Type B pancreatic cell (in vitro differentiated cells): ENCODE results near the gene SPECC1L. TPM values are rescaled to one million over a fixed set of nuclear protein-coding genes. Genes with fewer than 3 reads are reported as not detected.

Source experiments
- DNase-seq: peaks from one replicate; pipeline ENCODE4 v3.0.0; 2021; ENCODE audit warnings: mixed read lengths; ENCODE audit not compliant: unreplicated experiment; ENCODE audit errors: extremely low spot score
- H3K27ac Mint-ChIP-seq: 2 replicates; pipeline ENCODE4 v1.8.0; 2021; ENCODE audit warnings: mild to moderate bottlenecking, mixed read lengths
- H3K27me3 Mint-ChIP-seq: 2 replicates; pipeline ENCODE4 v1.8.0; 2021; ENCODE audit warnings: mixed read lengths
- H3K36me3 Mint-ChIP-seq: 2 replicates; pipeline ENCODE4 v1.8.0; 2021; ENCODE audit warnings: mixed read lengths
- H3K4me1 Mint-ChIP-seq: one replicate; pipeline ENCODE4 v1.8.0; 2021; ENCODE audit warnings: mixed read lengths; ENCODE audit not compliant: unreplicated experiment
- H3K4me3 Mint-ChIP-seq: 2 replicates; pipeline ENCODE4 v1.8.0; 2021; ENCODE audit warnings: mild to moderate bottlenecking, mixed read lengths
- H3K9me3 Mint-ChIP-seq: 2 replicates; pipeline ENCODE4 v1.8.0; 2021; ENCODE audit warnings: mixed read lengths
- total RNA-seq: library from RNA; stranded (reverse); gene quantifications from 2 replicates; pipeline ENCODE4 v1.2.1, GENCODE V29; 2021; ENCODE audit warnings: low replicate concordance
- TF ChIP-seq, protein P1 (sequence below): fragments of 200-600 bp; sonication (generic); conservative IDR thresholded peaks from 2 replicates; pipeline ENCODE4 v1.5.0; 2021; ENCODE audit warnings: antibody characterized with exemption, mild to moderate bottlenecking

Gene SPECC1L
- total RNA-seq, 1 donor from 2014 or later = 89.0 TPM

DNA sequence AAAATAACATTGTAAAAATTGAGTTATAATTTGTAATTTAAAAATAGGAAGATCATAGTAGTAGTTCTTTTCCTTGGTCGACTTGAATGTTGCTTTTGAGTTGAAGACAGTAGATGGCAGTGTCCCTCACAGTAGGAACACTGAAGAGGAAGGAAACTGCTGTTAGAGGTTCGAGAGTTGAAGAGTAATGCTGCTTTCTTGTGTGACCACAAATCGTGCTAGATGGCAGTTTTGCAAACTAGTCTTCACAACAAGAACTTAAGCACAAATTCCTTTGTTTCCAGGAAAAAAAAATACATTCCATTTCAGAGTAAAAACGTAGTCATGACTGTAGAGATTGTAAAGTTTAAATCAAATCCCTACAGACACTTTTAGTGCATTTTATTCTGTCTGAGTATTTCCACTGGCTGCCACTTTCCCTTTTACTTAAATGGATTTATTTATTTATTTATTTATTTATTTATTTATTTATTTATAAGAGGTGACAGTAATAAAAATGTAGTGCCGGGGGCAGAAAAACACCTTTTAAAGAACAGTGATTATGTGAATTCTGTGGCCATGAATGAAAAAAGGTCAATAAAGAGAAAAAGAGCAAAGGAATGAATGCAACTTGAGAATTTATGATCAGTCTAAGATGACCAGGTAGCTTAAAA is 54.6 kb downstream of the SPECC1L start:
- Mint-ChIP-seq H3K4me3 (no peak overlapping the region), H3K4me1 (peaks cover 12% of the 10 kb centered on the region), H3K9me3 (no peaks in the 10 kb centered on the region), H3K36me3 (peaks cover 3% of the 10 kb centered on the region), H3K27ac (no peak overlapping the region), H3K27me3 (no peaks in the 10 kb centered on the region)
- TF ChIP-seq, protein P1, sequence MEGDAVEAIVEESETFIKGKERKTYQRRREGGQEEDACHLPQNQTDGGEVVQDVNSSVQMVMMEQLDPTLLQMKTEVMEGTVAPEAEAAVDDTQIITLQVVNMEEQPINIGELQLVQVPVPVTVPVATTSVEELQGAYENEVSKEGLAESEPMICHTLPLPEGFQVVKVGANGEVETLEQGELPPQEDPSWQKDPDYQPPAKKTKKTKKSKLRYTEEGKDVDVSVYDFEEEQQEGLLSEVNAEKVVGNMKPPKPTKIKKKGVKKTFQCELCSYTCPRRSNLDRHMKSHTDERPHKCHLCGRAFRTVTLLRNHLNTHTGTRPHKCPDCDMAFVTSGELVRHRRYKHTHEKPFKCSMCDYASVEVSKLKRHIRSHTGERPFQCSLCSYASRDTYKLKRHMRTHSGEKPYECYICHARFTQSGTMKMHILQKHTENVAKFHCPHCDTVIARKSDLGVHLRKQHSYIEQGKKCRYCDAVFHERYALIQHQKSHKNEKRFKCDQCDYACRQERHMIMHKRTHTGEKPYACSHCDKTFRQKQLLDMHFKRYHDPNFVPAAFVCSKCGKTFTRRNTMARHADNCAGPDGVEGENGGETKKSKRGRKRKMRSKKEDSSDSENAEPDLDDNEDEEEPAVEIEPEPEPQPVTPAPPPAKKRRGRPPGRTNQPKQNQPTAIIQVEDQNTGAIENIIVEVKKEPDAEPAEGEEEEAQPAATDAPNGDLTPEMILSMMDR = peak; percentile 72
- DNase-seq = no peak

DNA sequence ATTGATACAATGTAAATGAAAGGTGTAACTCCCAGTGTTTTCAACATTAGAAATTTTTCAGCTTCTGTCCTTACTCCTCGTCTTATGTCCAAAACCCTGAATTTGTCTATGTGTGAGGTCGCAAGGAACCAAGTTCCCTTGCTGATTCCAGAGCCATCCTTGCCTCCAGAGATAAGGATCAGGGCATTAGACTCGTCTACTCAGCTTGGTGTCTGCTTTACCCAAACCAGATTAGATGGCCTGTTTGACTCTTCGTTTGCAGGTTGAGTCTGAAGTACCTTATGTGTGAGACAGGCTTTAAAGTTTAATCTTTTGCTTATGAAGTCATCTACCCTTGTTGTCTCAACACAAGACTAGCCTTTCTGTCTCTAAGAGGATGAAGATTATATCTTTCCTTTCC is 55.6 kb downstream of the SPECC1L start:
- Mint-ChIP-seq H3K27me3 (no peaks in the 10 kb centered on the region), H3K4me3 (no peak overlapping the region), H3K4me1 (peaks cover 12% of the 10 kb centered on the region), H3K27ac (no peak overlapping the region), H3K36me3 (peaks cover 7% of the 10 kb centered on the region), H3K9me3 (no peaks in the 10 kb centered on the region)
- TF ChIP-seq, protein P1 = no peak
- DNase-seq = no peak

DNA sequence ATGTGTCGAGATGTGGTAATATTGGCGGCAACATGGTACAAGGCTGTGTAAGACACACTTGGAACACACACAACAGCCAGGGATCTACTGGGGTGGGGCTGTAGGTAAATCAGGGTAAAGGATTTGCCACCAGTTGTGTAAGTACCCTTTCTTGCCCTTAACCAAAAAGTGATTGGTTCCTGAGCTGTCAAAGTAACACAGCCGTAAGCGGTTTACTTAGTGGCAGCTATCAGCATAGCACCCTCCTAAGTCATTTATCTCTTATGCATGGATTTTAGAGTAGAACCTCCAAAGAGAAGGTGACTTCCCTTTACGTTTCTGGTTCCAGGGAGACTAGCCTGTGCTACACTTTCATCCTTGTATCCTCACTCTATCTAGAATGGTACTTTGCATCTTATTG is 57.2 kb downstream of the SPECC1L start:
- TF ChIP-seq, protein P1 = peak; percentile 31
- H3K4me1 Mint-ChIP-seq = peaks cover 4% of the 10 kb centered on the region
- H3K9me3 Mint-ChIP-seq = no peaks in the 10 kb centered on the region
- H3K36me3 Mint-ChIP-seq = peaks cover 7% of the 10 kb centered on the region
- no peak overlapping the region for H3K27ac Mint-ChIP-seq
- H3K4me3 Mint-ChIP-seq = no peak overlapping the region
- no peaks in the 10 kb centered on the region for H3K27me3 Mint-ChIP-seq
- DNase-seq = no peak

DNA sequence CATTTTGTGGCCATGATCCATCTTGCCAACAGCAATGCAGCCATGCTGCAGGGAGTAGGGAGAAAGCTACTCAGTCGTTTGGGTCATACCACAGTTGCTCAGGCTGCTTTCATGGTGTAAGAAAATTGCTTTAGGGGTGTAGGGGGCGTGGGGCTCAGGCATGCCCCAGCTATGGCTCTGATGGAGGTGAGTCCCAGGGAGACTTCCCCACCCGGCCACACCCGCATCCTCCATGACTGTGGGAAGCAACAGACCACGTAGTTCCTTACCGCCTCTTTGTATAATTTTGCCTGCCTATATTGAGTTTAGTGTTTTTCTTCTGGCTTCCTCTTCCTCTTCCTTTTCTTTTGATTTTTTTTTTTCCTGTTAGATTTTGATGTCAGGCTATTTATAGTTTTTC is 58.8 kb downstream of the SPECC1L start:
- Mint-ChIP-seq H3K4me3 (no peak overlapping the region), H3K27me3 (no peaks in the 10 kb centered on the region), H3K9me3 (no peaks in the 10 kb centered on the region), H3K27ac (no peak overlapping the region), H3K4me1 (peaks cover 4% of the 10 kb centered on the region), H3K36me3 (peaks cover 7% of the 10 kb centered on the region)
- TF ChIP-seq, protein P1 = no peak
- DNase-seq = no peak

DNA sequence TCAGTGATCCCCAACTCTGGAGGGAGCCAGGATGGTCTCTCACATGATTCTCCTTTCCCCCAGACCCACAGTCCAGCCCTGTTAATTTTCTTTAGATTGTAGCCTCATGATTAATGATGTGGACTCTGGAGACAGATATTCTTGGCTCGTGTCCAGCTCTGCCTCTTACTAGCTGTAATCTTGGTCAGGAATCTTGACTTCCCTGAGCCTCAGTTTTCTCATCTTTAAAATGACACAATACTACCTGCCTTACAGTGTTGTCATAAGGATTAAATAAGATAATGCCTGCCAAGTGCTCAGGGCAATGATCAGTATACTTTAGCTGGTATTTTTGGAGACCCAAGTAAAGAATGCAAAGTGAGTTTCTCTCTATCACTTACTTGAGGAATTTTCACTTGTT is 60.0 kb downstream of the SPECC1L start:
- no peak for DNase-seq
- TF ChIP-seq, protein P1 = no peak
- Mint-ChIP-seq H3K4me1 (peaks cover 4% of the 10 kb centered on the region), H3K36me3 (peaks cover 15% of the 10 kb centered on the region), H3K27ac (no peak overlapping the region), H3K9me3 (no peaks in the 10 kb centered on the region), H3K27me3 (no peaks in the 10 kb centered on the region), H3K4me3 (no peak overlapping the region)
